ENCODE results near the gene YRDC. TPM values are rescaled to one million over a fixed set of nuclear protein-coding genes. Genes with fewer than 3 reads are reported as not detected.

YRDC gene
- polyA plus RNA-seq, 1 donor from 2014 or later = 34.1 TPM

DNA sequence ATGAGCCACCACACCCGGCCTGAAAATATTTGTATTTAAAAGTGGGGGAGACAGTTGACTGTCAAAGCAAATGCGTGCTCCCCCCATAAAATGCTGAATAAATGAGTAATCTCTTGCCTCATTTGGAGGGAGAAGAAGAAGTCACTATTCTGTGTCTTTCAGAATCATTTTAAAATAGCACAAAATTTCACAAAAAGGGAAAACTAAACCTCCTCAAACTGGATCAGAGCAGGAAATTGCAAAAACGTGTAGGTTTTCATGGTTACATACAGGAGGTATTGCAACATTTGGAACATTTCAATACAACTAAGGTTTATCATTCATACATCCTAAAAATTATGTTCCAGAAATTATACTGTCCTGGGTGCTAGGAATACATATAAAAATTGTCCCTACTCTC, 37.8 kb upstream of the YRDC start:
- H3K9me3 ChIP-seq (ENCODE audit: low read length) = no peaks in the 10 kb centered on the region
- no peaks in the 10 kb centered on the region for H3K27me3 ChIP-seq (ENCODE audit: insufficient read depth, low read depth, low read length)
- no peak overlapping the region for H3K27ac ChIP-seq (ENCODE audit: low read length)
- no peak overlapping the region for H3K9ac ChIP-seq (ENCODE audit: low read length)
- no peaks in the 10 kb centered on the region for H4K20me1 ChIP-seq (ENCODE audit: insufficient read depth)
- no peak overlapping the region for H3K4me2 ChIP-seq (ENCODE audit: low read length)
- H2AFZ ChIP-seq (ENCODE audit: low read depth, low read length) = no peak overlapping the region
- no peaks in the 10 kb centered on the region for H3K9me2 ChIP-seq (ENCODE audit: insufficient read depth, low read length)
- no peak overlapping the region for H3K4me3 ChIP-seq (ENCODE audit: low read length)
- H3K79me2 ChIP-seq (replicated peaks; ENCODE audit: insufficient read depth, low read length) = peaks cover 30% of the 10 kb centered on the region
- no peak for TF ChIP-seq CTCF (IDR thresholded peaks at IDR 0.05; ENCODE audit: poor library complexity, severe bottlenecking)
- no peak for TF ChIP-seq TAF1 (IDR thresholded peaks at IDR 0.05; ENCODE audit: low read depth)
- no peak for TF ChIP-seq RAD21 (conservative IDR thresholded peaks at IDR 0.05)
- no peaks in the 10 kb centered on the region for H3K36me3 ChIP-seq (ENCODE audit: insufficient read depth, low read length)
- no peaks in the 10 kb centered on the region for H3F3A ChIP-seq (ENCODE audit: insufficient read depth, low read length, poor library complexity, severe bottlenecking)

DNA sequence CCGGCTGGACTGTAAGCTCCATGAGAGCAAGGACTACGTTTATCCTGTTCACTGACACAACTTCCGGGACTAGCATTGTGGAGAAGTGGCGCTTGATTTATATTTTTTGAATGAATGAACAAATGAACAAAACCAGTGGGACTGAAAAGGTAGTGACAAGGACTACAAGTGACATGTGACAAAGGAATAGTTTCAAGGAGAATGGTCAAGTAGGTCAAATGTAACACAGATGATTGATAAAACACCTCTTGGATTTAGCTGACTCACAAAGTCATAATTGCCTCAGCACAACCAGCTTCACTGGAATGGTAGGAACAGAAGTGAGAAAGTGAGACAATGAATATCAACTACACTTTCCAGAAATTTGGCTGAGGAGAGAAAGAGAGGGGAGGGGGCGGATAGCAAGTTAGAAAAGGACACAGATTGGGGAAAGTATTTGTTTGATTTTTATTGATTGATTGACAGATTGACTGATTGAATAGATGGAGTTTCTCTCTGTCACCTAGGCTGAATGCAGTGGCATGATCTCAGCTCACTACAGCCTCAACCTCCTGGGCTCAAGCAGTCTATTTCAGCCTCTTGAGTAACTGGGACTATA, 37.1 kb upstream of the YRDC start:
- Histone ChIP-seq H3K79me2 (replicated peaks; ENCODE audit: insufficient read depth, low read length) (peaks cover 24% of the 10 kb centered on the region), H3K9ac (ENCODE audit: low read length) (no peak overlapping the region)

More for the DNA sequence above, 37.1 kb upstream of the YRDC start:
- no peaks in the 10 kb centered on the region for H3K36me3 ChIP-seq (ENCODE audit: insufficient read depth, low read length)
- no peaks in the 10 kb centered on the region for H3F3A ChIP-seq (ENCODE audit: insufficient read depth, low read length, poor library complexity, severe bottlenecking)
- no peak overlapping the region for H3K27ac ChIP-seq (ENCODE audit: low read length)
- H4K20me1 ChIP-seq (ENCODE audit: insufficient read depth) = no peaks in the 10 kb centered on the region
- no peaks in the 10 kb centered on the region for H3K9me2 ChIP-seq (ENCODE audit: insufficient read depth, low read length)
- no peak overlapping the region for H3K4me3 ChIP-seq (ENCODE audit: low read length)
- H3K27me3 ChIP-seq (ENCODE audit: insufficient read depth, low read depth, low read length) = no peaks in the 10 kb centered on the region
- no peak overlapping the region for H2AFZ ChIP-seq (ENCODE audit: low read depth, low read length)
- H3K4me2 ChIP-seq (ENCODE audit: low read length) = no peak overlapping the region
- H3K9me3 ChIP-seq (ENCODE audit: low read length) = no peaks in the 10 kb centered on the region
- TF ChIP-seq EP300 (conservative IDR thresholded peaks at IDR 0.05; ENCODE audit: poor library complexity, severe bottlenecking) = no peak
- no peak for TF ChIP-seq TAF1 (IDR thresholded peaks at IDR 0.05; ENCODE audit: low read depth)
- TF ChIP-seq RAD21 (conservative IDR thresholded peaks at IDR 0.05) = no peak
- TF ChIP-seq POLR2AphosphoS5 (IDR thresholded peaks at IDR 0.05) = no peak
- no peak for TF ChIP-seq REST (IDR thresholded peaks at IDR 0.05; ENCODE audit: borderline replicate concordance)
- no peak for TF ChIP-seq CTCF (IDR thresholded peaks at IDR 0.05; ENCODE audit: poor library complexity, severe bottlenecking)
- no peak for TF ChIP-seq MXI1 (conservative IDR thresholded peaks at IDR 0.05; ENCODE audit: poor library complexity, severe bottlenecking)
- TF ChIP-seq EZH2 (IDR thresholded peaks at IDR 0.05; ENCODE audit: borderline replicate concordance, insufficient read depth, low read length, poor library complexity, severe bottlenecking) = no peak
- no peak for TF ChIP-seq SMC3 (conservative IDR thresholded peaks at IDR 0.05; ENCODE audit: poor library complexity)

Data from neural cell (in vitro differentiated cells).